ENCODE results near the gene CENPN.
A peak's percentile ranks its signal among the peaks of the same experiment; 100 is the strongest.

The CENPN gene

DNA sequence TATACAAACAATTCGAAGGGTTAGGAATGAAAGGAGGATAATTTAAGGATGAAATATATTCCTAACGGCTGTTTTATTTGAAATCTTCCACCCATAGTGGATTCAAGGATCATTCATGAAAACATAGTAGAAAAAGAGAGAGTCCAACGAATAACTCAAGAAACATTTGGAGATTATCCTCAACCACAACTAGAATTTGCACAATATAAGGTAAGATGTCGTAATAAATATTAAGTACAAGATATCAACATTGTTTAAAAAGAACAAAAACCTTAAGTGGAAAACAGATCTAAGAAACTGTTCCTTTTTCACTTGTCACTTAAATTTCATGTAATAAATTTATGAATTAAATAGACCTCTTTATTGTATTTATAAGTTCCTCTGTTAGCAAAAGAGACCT is 19.4 kb downstream of the CENPN start:
- TF ChIP-seq, protein P1, sequence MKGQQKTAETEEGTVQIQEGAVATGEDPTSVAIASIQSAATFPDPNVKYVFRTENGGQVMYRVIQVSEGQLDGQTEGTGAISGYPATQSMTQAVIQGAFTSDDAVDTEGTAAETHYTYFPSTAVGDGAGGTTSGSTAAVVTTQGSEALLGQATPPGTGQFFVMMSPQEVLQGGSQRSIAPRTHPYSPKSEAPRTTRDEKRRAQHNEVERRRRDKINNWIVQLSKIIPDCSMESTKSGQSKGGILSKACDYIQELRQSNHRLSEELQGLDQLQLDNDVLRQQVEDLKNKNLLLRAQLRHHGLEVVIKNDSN (IDR thresholded peaks at IDR 0.05): no peak
- TF ChIP-seq ZBTB7A (IDR thresholded peaks at IDR 0.05; ENCODE audit: low read depth) (no peak), EGR1 (IDR thresholded peaks at IDR 0.05) (no peak), TEAD4 (IDR thresholded peaks at IDR 0.05) (no peak), CREB1 (IDR thresholded peaks at IDR 0.05; ENCODE audit: low read depth) (no peak), YY1 (IDR thresholded peaks at IDR 0.05; ENCODE audit: low read depth) (no peak), EP300 (IDR thresholded peaks at IDR 0.05; ENCODE audit: borderline replicate concordance) (no peak), CEBPB (IDR thresholded peaks at IDR 0.05) (no peak), NFIC (IDR thresholded peaks at IDR 0.05) (no peak), TCF12 (IDR thresholded peaks at IDR 0.05; ENCODE audit: low read depth) (no peak), FOXM1 (IDR thresholded peaks at IDR 0.05; ENCODE audit: borderline replicate concordance, low read depth) (no peak), RAD21 (IDR thresholded peaks at IDR 0.05; ENCODE audit: low read depth) (no peak), TAF1 (IDR thresholded peaks at IDR 0.05; ENCODE audit: low read depth) (no peak)
- TF ChIP-seq, protein P2, sequence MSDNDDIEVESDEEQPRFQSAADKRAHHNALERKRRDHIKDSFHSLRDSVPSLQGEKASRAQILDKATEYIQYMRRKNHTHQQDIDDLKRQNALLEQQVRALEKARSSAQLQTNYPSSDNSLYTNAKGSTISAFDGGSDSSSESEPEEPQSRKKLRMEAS (IDR thresholded peaks at IDR 0.05): no peak
- TF ChIP-seq, protein P3, sequence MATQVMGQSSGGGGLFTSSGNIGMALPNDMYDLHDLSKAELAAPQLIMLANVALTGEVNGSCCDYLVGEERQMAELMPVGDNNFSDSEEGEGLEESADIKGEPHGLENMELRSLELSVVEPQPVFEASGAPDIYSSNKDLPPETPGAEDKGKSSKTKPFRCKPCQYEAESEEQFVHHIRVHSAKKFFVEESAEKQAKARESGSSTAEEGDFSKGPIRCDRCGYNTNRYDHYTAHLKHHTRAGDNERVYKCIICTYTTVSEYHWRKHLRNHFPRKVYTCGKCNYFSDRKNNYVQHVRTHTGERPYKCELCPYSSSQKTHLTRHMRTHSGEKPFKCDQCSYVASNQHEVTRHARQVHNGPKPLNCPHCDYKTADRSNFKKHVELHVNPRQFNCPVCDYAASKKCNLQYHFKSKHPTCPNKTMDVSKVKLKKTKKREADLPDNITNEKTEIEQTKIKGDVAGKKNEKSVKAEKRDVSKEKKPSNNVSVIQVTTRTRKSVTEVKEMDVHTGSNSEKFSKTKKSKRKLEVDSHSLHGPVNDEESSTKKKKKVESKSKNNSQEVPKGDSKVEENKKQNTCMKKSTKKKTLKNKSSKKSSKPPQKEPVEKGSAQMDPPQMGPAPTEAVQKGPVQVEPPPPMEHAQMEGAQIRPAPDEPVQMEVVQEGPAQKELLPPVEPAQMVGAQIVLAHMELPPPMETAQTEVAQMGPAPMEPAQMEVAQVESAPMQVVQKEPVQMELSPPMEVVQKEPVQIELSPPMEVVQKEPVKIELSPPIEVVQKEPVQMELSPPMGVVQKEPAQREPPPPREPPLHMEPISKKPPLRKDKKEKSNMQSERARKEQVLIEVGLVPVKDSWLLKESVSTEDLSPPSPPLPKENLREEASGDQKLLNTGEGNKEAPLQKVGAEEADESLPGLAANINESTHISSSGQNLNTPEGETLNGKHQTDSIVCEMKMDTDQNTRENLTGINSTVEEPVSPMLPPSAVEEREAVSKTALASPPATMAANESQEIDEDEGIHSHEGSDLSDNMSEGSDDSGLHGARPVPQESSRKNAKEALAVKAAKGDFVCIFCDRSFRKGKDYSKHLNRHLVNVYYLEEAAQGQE (IDR thresholded peaks at IDR 0.05; ENCODE audit: low read depth): no peak

DNA sequence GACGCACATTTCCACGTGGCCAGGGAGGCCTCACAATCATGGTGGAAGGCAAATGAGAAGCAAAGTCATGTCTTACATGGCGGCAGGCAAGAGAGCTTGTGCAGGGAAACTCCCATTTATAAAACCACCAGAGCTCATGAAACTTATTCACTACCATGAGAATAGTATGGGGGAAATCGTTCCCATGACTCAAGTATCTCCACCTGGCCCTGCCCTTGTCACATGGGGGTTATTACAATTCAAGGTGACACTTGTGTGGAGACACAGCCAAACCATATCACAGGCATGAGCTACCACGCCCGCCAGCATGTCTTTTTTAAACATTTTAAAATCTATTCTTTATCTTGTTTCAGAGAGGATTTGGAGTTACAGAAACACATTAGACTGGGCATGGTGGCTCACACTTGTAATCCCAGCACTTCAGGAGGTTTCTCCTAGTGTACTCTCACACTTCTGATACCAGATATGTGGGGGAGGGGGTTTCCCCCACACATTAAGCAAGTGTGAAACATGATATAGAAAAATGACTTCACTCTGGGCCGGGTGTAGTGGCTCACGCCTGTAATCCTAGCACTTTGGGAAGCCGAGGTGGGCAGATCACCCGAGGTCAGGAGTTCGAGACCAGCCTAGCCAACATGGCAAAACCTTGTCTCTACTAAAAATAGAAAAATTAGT is 23.1 kb downstream of the CENPN start:
- TF ChIP-seq ZBTB7A (IDR thresholded peaks at IDR 0.05; ENCODE audit: low read depth): no peak
- TF ChIP-seq YY1 (IDR thresholded peaks at IDR 0.05; ENCODE audit: low read depth): no peak
- TF ChIP-seq, protein P1 (IDR thresholded peaks at IDR 0.05): no peak
- TF ChIP-seq, protein P3 (IDR thresholded peaks at IDR 0.05; ENCODE audit: low read depth): no peak
- TF ChIP-seq NFIC (IDR thresholded peaks at IDR 0.05): no peak
- no peak for TF ChIP-seq TAF1 (IDR thresholded peaks at IDR 0.05; ENCODE audit: low read depth)
- TF ChIP-seq FOXM1 (IDR thresholded peaks at IDR 0.05; ENCODE audit: borderline replicate concordance, low read depth): no peak
- TF ChIP-seq CREB1 (IDR thresholded peaks at IDR 0.05; ENCODE audit: low read depth): no peak
- no peak for TF ChIP-seq RAD21 (IDR thresholded peaks at IDR 0.05; ENCODE audit: low read depth)
- TF ChIP-seq CEBPB (IDR thresholded peaks at IDR 0.05): no peak
- TF ChIP-seq EP300 (IDR thresholded peaks at IDR 0.05; ENCODE audit: borderline replicate concordance): no peak
- TF ChIP-seq TCF12 (IDR thresholded peaks at IDR 0.05; ENCODE audit: low read depth): no peak
- TF ChIP-seq, protein P2 (IDR thresholded peaks at IDR 0.05): no peak
- no peak for TF ChIP-seq EGR1 (IDR thresholded peaks at IDR 0.05)
- no peak for TF ChIP-seq TEAD4 (IDR thresholded peaks at IDR 0.05)

DNA sequence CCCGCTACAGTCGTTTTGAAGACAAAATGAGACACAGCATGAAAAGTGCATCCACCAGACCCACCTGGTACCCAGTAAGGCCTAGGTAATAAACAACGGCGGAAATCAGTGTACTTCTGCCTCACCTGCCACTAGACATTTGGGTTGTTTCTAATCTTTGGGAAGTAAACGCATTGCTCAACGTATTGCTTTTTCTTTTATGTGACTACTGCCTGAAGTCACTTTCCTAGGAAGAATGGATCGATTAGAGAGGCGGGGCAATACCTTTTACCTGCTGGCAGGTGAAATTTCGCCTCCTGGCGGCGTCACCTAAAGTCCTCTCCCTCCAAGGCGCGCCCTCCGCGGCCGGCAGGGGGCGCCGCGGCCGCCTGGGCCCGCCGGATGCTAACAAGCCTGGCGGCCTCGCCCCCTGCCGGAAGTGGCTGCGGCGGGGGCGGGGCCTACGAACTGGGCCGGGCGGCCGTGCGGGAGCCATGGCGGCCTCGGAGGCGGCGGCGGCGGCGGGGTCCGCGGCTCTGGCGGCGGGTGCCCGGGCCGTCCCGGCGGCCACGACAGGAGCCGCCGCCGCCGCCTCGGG is 28.5 kb downstream of the CENPN start, which contains the start of gene ATMIN:
Gene ATMIN (plus strand): TSS at position 445 of the 577 bp plus-strand sequence. CDS start 29 bp downstream, at position 474.
- peak; percentile 80; the same call in 1 of the 2 replicates for TF ChIP-seq YY1 (IDR thresholded peaks at IDR 0.05; ENCODE audit: low read depth)
- TF ChIP-seq NFIC (IDR thresholded peaks at IDR 0.05): 0 out of 2 replicates have a peak, but pooled peaks have one; percentile 4
- peak; percentile 49; the same call in 1 of the 2 replicates for TF ChIP-seq TAF1 (IDR thresholded peaks at IDR 0.05; ENCODE audit: low read depth)
- no peak for TF ChIP-seq TCF12 (IDR thresholded peaks at IDR 0.05; ENCODE audit: low read depth)
- peak; percentile 51; the same call in 1 of the 2 replicates for TF ChIP-seq RAD21 (IDR thresholded peaks at IDR 0.05; ENCODE audit: low read depth)

DNA sequence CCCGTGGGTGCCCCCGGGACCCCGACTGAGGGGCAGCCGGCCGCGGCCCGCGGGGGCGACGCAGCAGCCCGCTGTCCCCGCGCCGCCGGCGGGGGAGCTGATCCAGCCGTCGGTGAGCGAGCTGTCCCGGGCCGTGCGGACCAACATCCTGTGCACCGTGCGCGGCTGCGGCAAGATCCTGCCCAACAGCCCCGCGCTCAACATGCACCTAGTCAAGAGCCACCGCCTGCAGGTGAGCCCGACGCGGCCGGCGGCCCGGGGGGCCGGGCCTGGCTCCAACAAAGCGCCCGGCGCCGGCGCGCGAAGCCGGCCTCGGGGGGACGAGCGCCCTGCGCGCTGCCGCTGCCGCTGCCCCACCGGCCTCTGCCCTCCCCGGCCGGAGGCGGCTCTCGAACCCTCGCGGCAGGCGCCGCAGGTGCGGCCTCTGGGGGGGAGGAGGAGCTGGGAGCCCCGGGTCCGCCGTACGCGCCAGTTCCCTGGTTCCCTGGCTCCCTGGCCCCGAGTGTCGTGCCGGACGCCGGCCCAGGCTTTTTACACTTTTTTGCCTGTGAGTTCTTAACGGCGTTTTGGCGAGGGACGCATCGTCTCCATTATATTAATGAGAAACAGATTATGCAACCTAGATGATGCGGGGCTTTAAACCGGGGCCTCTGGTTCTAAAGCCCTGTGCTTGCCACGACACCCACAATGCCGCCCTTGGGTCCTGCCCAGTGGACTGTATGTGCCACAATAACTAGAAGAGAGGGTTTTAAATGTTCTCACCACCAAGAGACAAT is 29.1 kb downstream of the CENPN start:
- TF ChIP-seq FOXM1 (IDR thresholded peaks at IDR 0.05; ENCODE audit: borderline replicate concordance, low read depth): no peak
- TF ChIP-seq TAF1 (IDR thresholded peaks at IDR 0.05; ENCODE audit: low read depth): peak; percentile 36; the same call in 1 of the 2 replicates

DNA sequence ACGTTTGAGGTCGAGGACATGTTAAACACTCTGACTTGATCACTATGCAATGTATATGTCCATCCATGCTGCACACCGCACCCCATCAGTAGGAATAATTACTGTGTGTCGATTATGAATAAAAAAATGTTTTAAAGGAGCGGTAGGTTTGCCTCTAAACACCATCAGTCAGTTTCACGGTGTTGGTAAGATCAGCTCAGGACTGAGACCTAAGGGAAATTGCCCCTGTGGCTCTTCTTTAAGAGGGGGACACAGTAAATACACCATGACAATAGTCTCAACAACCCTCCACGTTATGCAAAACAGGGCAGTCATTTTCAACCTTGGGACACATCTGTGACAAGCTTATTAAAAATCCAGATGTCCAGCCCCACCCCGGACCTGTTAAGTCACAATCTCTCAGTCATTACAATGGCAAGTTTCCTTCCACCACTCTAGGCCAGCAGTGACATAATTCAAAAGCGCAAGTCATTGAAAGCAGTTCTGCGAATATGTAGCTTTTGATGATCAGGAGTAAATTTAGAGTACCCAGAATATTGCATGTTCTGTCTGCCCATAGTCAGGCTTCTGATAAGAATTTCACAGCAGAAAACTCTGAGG is 29.8 kb downstream of the CENPN start:
- TF ChIP-seq RAD21 (IDR thresholded peaks at IDR 0.05; ENCODE audit: low read depth): no peak
- no peak for TF ChIP-seq CEBPB (IDR thresholded peaks at IDR 0.05)
- no peak for TF ChIP-seq ZBTB7A (IDR thresholded peaks at IDR 0.05; ENCODE audit: low read depth)
- TF ChIP-seq, protein P3 (IDR thresholded peaks at IDR 0.05; ENCODE audit: low read depth): no peak
- no peak for TF ChIP-seq TAF1 (IDR thresholded peaks at IDR 0.05; ENCODE audit: low read depth)
- TF ChIP-seq, protein P1 (IDR thresholded peaks at IDR 0.05): no peak
- no peak for TF ChIP-seq TCF12 (IDR thresholded peaks at IDR 0.05; ENCODE audit: low read depth)
- TF ChIP-seq CREB1 (IDR thresholded peaks at IDR 0.05; ENCODE audit: low read depth): no peak
- TF ChIP-seq FOXM1 (IDR thresholded peaks at IDR 0.05; ENCODE audit: borderline replicate concordance, low read depth): no peak
- TF ChIP-seq TEAD4 (IDR thresholded peaks at IDR 0.05): no peak
